ENCODE results near the gene KLHL36. TPM values are rescaled to one million over a fixed set of nuclear protein-coding genes. Genes with fewer than 3 reads are reported as not detected.

The KLHL36 gene
- total and polyA plus RNA-seq, 9 donors = 20.7 to 94.9 (median 55.9) TPM

DNA sequence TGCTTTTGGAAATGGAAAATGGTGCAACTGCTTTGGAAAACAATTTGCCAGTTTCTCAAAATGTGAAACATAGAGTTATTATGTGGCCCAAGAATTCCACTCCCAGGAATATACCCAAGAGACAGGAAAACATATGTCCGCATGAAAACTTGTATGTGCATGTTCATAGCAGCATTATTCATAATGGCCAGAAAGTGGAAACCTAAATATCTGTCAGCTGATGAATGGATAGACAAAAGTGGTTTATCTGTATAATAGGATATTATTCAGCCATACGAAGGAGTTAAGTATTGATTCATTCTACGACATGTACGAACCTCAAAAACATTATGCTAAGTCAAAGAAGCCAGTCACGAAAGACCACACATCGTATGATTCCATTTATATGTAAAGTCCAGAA, 22.8 kb upstream of the KLHL36 start:
- no peaks in the 10 kb centered on the region for H3K4me1 ChIP-seq (ENCODE audit: insufficient read depth)
- 90 to 96% (median 94%) methylated on average over 6 of the region's 6 CpGs for WGBS, 3 donors
- intact Hi-C loops (cut with DNase I) = loop anchor here in 2 of 4 donors (10.0 kb wide), 1 partner anchor 339 kb away; no protein-coding TSS in a partner anchor
- H3K36me3 ChIP-seq = no peaks in the 10 kb centered on the region
- no peak overlapping the region for H3K4me3 ChIP-seq
- no peak overlapping the region for H3K27ac ChIP-seq
- H3K9me3 ChIP-seq = no peaks in the 10 kb centered on the region
- TF ChIP-seq CTCF (IDR thresholded peaks at IDR 0.05) (no peak), POLR2A (IDR thresholded peaks at IDR 0.05) (no peak), EP300 (IDR thresholded peaks at IDR 0.05) (no peak)
- H3K27me3 ChIP-seq = no peaks in the 10 kb centered on the region
- no peak for DNase-seq

DNA sequence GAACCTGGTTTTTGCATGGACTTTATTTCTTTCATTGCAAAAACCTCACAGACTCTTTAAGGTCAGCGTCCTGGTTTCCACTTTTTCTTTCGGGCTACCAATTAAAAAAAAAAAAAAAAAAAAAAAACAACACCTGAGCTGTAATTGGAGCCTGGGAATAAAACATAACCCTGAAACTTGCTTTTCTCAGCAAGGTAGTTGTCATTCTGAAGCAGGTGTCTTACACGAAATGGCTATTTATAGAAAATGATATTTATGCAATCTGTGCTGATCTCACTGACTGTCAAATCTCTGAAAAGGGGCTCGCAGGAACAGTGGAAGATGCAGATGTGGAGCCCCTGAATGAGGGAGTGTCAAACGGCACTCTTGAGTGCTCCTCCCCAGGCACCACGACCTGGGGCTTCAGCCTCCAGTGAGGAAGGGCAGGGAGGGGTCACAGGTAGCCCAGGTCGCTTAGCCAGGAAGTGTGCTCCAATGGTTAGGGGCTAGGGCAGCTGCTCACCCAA, 20.0 kb upstream of the KLHL36 start:
- intact Hi-C loops (cut with DNase I) = loop anchor here in 2 of 4 donors (10.0 kb wide), 1 partner anchor 337 kb away; no protein-coding TSS in a partner anchor
- Histone ChIP-seq H3K4me1 (ENCODE audit: insufficient read depth) (peaks cover 6% of the 10 kb centered on the region), H3K4me3 (no peak overlapping the region), H3K27me3 (no peaks in the 10 kb centered on the region), H3K9me3 (no peaks in the 10 kb centered on the region), H3K27ac (no peak overlapping the region), H3K36me3 (no peaks in the 10 kb centered on the region)
- no peak for DNase-seq
- WGBS, 3 donors = 70 to 79% (median 75%) methylated on average over 7 of the region's 7 CpGs
- TF ChIP-seq CTCF (IDR thresholded peaks at IDR 0.05) (no peak), EP300 (IDR thresholded peaks at IDR 0.05) (no peak), POLR2A (IDR thresholded peaks at IDR 0.05) (no peak)

- Histone ChIP-seq H3K4me3 (no peak overlapping the region), H3K27me3 (no peaks in the 10 kb centered on the region), H3K4me1 (ENCODE audit: insufficient read depth) (peaks cover 8% of the 10 kb centered on the region), H3K36me3 (no peaks in the 10 kb centered on the region), H3K27ac (no peak overlapping the region), H3K9me3 (no peaks in the 10 kb centered on the region)
- TF ChIP-seq EP300 (IDR thresholded peaks at IDR 0.05) (no peak), POLR2A (IDR thresholded peaks at IDR 0.05) (no peak), CTCF (IDR thresholded peaks at IDR 0.05) (no peak)
- 88 to 92% (median 89%) methylated on average over 10 of the region's 10 CpGs for WGBS, 3 donors
- no peak for DNase-seq
- intact Hi-C loops (cut with DNase I) = loop anchor here in 2 of 4 donors (10.0 kb wide), 1 partner anchor 335 kb away; no protein-coding TSS in a partner anchor
Observed at GRCh38 chr16:84629580-84629979, 18.7 kb upstream of the KLHL36 start.

DNA sequence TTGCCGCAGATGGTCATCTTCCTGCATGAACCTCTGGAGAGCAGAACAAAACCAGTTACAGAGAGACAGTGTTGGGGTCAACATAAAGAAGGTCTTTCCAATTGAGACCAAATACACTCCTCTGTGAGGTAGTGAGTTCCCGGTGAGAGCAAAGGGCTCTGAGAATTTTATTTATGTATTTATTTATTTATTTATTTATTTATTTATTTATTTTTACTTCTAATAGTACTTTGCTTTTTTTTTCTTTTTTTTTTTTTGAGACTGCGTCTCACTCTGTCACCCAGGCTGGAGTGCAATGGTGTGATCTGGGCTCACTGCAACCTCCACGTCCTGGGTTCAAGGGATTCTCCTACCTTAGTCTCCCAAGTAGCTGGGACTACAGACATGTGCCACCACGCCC, 18.3 kb upstream of the KLHL36 start:
- no peaks in the 10 kb centered on the region for H3K9me3 ChIP-seq
- no peak overlapping the region for H3K4me3 ChIP-seq
- H3K4me1 ChIP-seq (ENCODE audit: insufficient read depth) = peaks cover 8% of the 10 kb centered on the region
- H3K36me3 ChIP-seq = no peaks in the 10 kb centered on the region
- no peak for DNase-seq
- 93 to 97% (median 95%) methylated on average over 5 of the region's 5 CpGs for WGBS, 3 donors
- TF ChIP-seq POLR2A (IDR thresholded peaks at IDR 0.05) (no peak), CTCF (IDR thresholded peaks at IDR 0.05) (no peak)
- H3K27ac ChIP-seq = no peak overlapping the region
- intact Hi-C loops (cut with DNase I) = no loop called here
- H3K27me3 ChIP-seq = no peaks in the 10 kb centered on the region
